Activated B cell treated with CpG ODN at 0.5 μM for 24 hours (primary cell): ENCODE measurements around the gene CHDH. TPM values are rescaled to one million over a fixed set of nuclear protein-coding genes. Genes with fewer than 3 reads are reported as not detected.
A peak's percentile ranks its signal among the peaks of the same experiment; 100 is the strongest.

Experiments used
- ATAC-seq: fragments of 200-7000 bp; cut with Tn5 transposase; one replicate; pipeline ENCODE4 v1.10.0; 2021; ENCODE audit warnings: low read depth, mild to moderate bottlenecking, moderate library complexity
- CTCF ChIA-PET: fragments of 350-600 bp; sonication (Branson Sonifier 250); formaldehyde crosslinking; loops from one replicate; lab custom pipeline; 2021; ENCODE audit warnings: antibody characterized with exemption; lab: Charles Lee
- POLR2A ChIA-PET: fragments of 350-600 bp; sonication (Branson Sonifier 250); formaldehyde crosslinking; loops from one replicate; lab custom pipeline; 2021; ENCODE audit warnings: antibody characterized with exemption; lab: Charles Lee
- DNase-seq: peaks from one replicate; pipeline ENCODE4 v3.0.0; 2022
- H3K27ac Mint-ChIP-seq: one replicate; pipeline ENCODE4 v1.8.0; 2020; ENCODE audit warnings: mixed read lengths
- H3K27me3 Mint-ChIP-seq: one replicate; pipeline ENCODE4 v1.8.0; 2021; ENCODE audit warnings: mixed read lengths
- H3K36me3 Mint-ChIP-seq: one replicate; pipeline ENCODE4 v1.8.0; 2021; ENCODE audit warnings: low read depth, mixed read lengths
- H3K4me1 Mint-ChIP-seq: one replicate; pipeline ENCODE4 v1.8.0; 2021; ENCODE audit warnings: mixed read lengths
- H3K4me3 Mint-ChIP-seq: one replicate; pipeline ENCODE4 v1.8.0; 2020; ENCODE audit warnings: mild to moderate bottlenecking, mixed read lengths
- H3K9me3 Mint-ChIP-seq: one replicate; pipeline ENCODE4 v1.8.0; 2020; ENCODE audit warnings: mixed read lengths
- intact Hi-C: fragments of 100-400 bp; cut with micrococcal nuclease; formaldehyde crosslinking; loops from one replicate; pipeline ENCODE4 v1.15.1; 2024
- total RNA-seq: library from RNA; stranded (reverse); gene quantifications from 2 replicates; pipeline ENCODE4 v1.2.3, GENCODE V29; 2022
- TF ChIP-seq, protein P1 (sequence below): fragments of 200-600 bp; IDR thresholded peaks from one replicate; pipeline ENCODE4 v1.8.0; 2022; ENCODE audit warnings: antibody characterized with exemption, mild to moderate bottlenecking

Gene CHDH
- total RNA-seq, 1 donor from 2014 or later, result 6.0 TPM

DNA sequence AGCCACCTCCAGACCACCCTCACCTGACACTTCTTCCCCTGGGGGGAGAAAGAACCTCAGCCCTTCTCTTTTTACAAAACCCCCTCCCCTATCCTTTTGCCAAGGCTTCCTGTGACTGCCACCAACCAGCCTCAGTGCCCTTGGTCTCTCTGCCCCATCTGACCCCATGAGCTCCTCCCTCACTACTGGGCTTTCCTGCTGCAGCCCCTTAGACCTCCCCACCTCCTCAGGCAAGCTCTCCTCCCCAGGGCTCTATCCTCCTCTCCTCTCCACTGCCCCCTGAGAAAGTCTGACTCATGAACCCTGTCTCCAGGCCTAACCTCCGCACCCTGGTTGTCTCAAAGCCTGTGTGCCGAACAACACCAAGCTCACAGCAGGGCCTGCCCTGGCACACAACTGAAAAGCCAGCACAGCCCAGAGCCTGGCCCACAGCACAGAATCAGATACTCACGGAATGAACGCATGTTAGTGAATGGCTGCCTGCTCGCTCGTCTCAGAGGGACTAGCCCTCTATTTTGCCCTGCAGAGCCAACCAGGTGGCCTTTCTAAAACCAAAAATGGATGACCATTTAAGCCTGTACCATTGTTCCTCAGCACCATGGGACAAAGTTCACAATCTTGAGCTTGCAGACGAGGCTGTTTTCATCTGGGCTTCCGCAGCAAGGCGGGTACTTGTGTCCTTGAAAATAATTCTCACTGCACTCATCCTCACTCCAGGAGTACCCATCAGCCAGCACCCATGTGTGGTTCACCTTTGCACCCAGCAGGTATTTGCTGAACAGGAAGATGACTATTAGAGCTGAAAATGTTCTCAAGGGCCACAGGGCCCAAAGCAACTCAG is 1.7 kb downstream of the CHDH start:
- ChIA-PET CTCF (no interaction called here), POLR2A (no interaction called here)
- ATAC-seq (peak; percentile 11), DNase-seq (no peak)
- Mint-ChIP-seq H3K27me3 (peaks cover 29% of the 10 kb centered on the region), H3K4me3 (peak overlapping the region; percentile 17), H3K4me1 (peaks cover 34% of the 10 kb centered on the region), H3K27ac (peak overlapping the region; percentile 57), H3K36me3 (no peaks in the 10 kb centered on the region), H3K9me3 (no peaks in the 10 kb centered on the region)
- intact Hi-C loops, result no loop called here
- TF ChIP-seq, protein P1, sequence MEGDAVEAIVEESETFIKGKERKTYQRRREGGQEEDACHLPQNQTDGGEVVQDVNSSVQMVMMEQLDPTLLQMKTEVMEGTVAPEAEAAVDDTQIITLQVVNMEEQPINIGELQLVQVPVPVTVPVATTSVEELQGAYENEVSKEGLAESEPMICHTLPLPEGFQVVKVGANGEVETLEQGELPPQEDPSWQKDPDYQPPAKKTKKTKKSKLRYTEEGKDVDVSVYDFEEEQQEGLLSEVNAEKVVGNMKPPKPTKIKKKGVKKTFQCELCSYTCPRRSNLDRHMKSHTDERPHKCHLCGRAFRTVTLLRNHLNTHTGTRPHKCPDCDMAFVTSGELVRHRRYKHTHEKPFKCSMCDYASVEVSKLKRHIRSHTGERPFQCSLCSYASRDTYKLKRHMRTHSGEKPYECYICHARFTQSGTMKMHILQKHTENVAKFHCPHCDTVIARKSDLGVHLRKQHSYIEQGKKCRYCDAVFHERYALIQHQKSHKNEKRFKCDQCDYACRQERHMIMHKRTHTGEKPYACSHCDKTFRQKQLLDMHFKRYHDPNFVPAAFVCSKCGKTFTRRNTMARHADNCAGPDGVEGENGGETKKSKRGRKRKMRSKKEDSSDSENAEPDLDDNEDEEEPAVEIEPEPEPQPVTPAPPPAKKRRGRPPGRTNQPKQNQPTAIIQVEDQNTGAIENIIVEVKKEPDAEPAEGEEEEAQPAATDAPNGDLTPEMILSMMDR, result no peak

DNA sequence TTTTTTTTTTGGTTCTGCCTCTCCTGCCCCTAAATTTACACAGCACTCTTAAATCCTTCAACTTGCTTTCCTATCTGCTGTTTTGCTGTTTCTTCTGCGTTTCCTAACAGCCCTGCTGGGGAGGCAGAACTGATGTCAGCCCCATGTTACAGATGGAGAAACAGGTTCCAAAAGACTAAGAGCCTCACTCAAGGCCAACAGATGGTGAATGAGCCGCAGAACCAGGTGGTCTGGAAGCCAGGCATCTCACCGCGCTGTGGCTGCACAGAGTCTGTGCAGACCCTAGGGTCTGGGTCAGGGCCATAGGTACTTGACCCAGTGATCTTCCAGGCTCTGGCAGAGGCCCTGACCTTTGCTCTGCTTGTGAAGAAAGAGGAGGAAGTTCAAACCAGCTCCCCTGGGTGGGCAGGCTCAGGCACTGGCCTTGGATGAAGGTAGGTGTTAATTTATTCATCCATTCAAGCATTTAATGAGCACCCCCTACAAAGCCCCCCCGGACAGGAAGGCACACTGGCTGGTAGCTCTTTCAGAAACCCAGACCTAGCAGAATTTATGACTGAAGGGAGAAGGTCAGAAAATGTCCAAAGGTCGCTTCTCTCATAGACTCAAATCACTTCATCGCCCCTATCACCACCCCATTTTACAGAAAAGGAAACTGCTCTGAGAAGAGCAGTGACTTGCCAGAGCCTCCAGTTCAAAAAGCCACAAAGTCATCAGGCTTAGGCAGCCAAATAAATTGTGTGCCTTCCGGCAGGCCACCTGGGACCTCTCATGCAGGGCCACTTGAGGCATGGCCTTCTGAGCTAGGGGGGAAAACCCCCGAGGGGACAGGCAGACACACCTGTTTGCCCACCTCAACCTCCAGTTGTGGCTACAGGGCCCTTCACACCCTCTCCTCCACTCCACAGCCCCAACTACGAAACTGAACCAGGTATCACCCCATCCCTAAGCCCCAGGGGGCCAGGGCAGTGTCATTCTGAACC is 2.7 kb downstream of the CHDH start:
- DNase-seq (no peak), ATAC-seq (peak; percentile 32)
- peak overlapping the region; percentile 57 for H3K27ac Mint-ChIP-seq
- CTCF ChIA-PET, result no interaction called here
- intact Hi-C loops, result no loop called here
- TF ChIP-seq, protein P1, result no peak
- H3K4me1 Mint-ChIP-seq, result peaks cover 34% of the 10 kb centered on the region
- no peaks in the 10 kb centered on the region for H3K9me3 Mint-ChIP-seq
- peak overlapping the region; percentile 17 for H3K4me3 Mint-ChIP-seq
- POLR2A ChIA-PET, result no interaction called here
- no peaks in the 10 kb centered on the region for H3K36me3 Mint-ChIP-seq
- H3K27me3 Mint-ChIP-seq, result peaks cover 24% of the 10 kb centered on the region

DNA sequence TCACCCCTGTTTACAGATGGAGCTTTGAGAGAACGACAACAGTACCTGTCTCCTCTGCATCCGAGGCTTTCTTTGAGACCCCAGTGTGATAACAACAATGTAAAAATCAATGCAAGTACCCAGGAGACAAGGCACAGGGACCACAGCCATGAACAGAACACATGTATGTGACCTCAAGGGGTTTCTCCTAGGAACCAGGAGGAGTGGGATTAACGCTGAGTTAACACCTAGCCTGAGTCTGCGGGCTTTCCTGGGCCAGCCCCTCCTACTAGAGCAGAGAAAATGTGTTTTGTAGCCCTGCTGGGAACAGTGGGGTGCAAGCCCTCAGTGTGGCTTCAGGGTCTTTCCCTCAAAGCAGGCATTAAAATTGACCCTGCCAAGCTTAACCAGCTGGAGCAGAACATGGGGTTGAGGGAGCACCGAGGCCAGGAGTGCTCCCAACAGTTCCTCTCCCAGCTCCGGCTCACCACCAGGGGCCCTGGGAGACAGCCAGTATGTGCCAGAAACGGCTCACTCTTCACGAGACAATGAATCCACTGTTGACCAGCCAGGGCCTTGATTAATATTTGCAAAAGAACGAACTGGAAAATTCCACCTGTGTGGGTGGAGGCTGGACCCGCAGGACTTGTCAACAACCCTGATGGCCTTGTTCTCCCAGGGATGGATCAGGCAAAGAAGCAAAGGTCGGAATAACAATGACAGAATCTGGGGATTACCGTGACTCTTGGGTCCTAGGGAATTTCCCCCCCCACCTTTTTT is 3.6 kb downstream of the CHDH start:
- intact Hi-C loops, result no loop called here
- TF ChIP-seq, protein P1, result no peak
- DNase-seq (no peak), ATAC-seq (no peak)
- Mint-ChIP-seq H3K4me3 (no peak overlapping the region), H3K9me3 (no peaks in the 10 kb centered on the region), H3K27me3 (peaks cover 24% of the 10 kb centered on the region), H3K27ac (no peak overlapping the region), H3K36me3 (no peaks in the 10 kb centered on the region), H3K4me1 (peaks cover 34% of the 10 kb centered on the region)
- CTCF ChIA-PET, result no interaction called here
- POLR2A ChIA-PET, result no interaction called here

- POLR2A ChIA-PET, result no interaction called here
- Mint-ChIP-seq H3K27ac (no peak overlapping the region), H3K9me3 (no peaks in the 10 kb centered on the region), H3K4me3 (no peak overlapping the region), H3K4me1 (peaks cover 26% of the 10 kb centered on the region), H3K27me3 (peaks cover 17% of the 10 kb centered on the region), H3K36me3 (no peaks in the 10 kb centered on the region)
- DNase-seq, result no peak
- TF ChIP-seq, protein P1, result no peak
- intact Hi-C loops, result no loop called here
- ATAC-seq, result no peak
- CTCF ChIA-PET, result no interaction called here
Measured at GRCh38 chr3:53841296-53841695, 4.9 kb downstream of the CHDH start.
